ENCODE results near the gene SLC1A4. TPM values are rescaled to one million over a fixed set of nuclear protein-coding genes. Genes with fewer than 3 reads are reported as not detected.
A peak's percentile ranks its signal among the peaks of the same experiment; 100 is the strongest.
"Not testable (repeated sequence)": the region's sequence is repeated elsewhere in the genome, so short reads cannot be mapped to it uniquely, and the experiment has no call there.

SLC1A4 gene
- 7.9 and 8.7 TPM in 2 replicates for total RNA-seq (2014; rRNA removed; shearing (Covaris generic))

GRCh38 chr2:64989126-64989981 lies at the start of gene SLC1A4:
Gene SLC1A4, plus strand, starts transcription at chr2:64989399. Its CDS starts 245 bp downstream, at chr2:64989644.
- DNase-seq (ENCODE audit: low spot score), result peak; percentile 69

DNA sequence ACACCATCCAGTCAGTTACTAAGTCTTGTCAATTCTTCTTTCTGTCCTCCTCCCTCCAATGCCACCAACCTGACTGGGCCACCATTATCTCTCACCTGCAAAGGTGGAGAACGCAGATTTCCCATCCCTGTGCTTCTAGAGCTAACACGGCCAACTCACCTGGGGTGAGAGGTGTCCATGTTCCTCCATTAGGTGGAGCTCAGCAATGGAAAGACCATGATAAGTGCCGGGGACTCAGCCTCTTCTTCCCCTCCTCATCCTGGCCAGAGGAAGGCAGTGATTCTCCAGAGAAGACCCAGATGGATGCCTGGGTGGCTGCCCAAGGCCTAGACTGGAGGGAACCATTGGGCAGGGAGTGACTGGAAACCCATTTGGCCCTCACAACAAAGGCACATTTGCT lies 48.1 kb upstream of the SLC1A4 start:
- no peak for DNase-seq (ENCODE audit: low spot score)

GRCh38 chr2:64941801-64942200 lies 47.4 kb upstream of the SLC1A4 start:
- no peak for DNase-seq (ENCODE audit: low spot score)

GRCh38 chr2:64942693-64943092 lies 46.5 kb upstream of the SLC1A4 start:
- DNase-seq (ENCODE audit: low spot score), result no peak

DNA sequence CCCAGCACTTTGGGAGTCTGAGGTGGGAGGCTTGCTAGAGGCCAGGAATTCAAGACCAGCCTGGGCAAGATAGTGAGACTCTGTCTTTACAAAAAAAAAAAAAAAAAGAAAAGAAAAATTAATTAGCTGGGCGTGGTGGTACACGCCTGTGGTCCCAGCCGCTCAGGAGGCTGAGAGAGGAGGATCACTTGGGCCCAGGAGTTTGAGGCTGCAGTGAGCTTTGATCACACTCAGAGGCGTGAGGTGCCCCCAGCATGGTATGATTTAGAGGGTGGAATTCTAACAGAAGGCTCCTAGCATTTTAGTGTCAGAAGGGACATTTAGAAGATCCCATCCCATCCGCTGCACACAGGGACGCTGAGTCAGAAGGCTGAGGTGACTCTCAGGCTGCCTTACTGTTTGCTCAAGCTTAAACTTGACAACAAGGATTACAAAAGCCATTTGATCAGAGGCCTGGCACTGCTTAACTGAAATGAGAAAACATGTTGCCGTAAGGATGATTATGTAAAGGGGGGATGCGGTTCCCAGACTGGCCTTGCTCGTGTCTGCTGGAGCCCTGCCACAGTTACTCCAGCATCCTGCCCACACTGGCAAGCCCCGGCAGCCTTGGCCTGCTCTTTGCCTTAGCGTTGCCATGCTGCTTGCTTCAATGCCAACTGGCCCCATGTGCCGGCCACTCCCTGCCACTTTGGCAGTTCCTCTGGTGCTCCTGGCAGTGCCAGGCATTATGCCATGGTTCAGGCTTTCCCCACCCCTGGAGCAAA lies 45.6 kb upstream of the SLC1A4 start:
- no peak for DNase-seq (ENCODE audit: low spot score)

GRCh38 chr2:64944484-64944883 lies 44.7 kb upstream of the SLC1A4 start:
- no peak for DNase-seq (ENCODE audit: low spot score)

DNA sequence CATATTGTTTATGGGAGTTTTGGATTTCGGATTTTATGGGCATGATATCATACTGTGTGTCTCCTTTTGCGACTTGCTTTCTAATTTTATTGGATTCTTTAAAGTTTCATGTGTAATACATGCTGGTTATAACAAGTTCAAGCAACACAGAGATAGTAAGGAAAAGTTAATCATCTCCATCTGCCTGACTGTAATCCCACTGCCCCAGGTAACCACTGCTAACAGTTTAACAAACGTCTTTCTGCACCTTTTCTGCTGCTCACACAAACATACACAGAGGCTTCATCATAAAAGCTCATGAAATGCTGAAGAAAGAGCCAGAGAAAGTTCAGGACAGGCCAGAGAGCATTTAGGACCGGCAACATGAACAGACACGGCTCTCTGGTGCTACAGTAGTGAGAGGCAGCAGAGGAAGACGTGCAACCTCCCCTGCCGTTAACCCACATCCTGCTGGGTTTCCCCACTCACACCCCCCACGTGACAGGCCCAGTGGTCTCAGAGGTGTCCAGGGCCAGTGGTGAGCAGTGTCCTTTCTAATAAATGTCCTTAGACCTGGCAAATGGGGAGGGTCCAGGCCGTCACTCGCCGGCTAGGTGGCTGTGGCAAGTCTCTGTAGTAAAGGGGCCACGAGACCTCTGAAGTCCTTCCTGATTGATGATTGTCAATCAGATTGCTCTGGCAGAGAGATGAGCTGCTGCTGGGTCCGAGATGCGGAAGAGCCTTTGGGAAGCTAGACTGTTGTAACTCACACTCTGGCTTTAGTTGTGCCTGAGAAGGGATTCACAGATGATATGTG lies 43.0 kb upstream of the SLC1A4 start:
- DNase-seq (ENCODE audit: low spot score), result no peak

DNA sequence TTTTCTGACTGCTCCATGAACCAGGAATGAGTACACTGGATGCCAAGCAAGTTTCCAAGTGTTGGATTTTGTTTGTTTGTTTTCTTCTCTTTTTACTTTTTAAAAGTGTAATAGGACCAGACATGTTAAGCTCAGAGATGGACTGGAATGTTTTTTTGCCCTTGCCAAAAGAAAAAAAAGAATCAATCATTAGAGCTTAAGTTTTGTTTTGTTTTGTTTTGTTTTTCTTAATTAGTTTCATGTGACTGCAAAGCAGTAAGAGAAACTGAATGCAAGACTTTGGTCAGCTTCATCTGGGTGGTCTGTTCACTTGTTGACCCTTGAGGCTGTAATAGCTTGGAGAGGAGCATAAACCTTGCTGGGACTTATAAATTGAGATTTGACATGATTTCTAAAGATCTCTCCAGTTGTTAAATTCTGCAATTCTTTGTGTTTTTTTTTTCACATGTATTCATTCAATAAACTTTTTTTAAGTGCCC lies 42.4 kb upstream of the SLC1A4 start:
- DNase-seq (ENCODE audit: low spot score), result no peak

GRCh38 chr2:64947885-64948284 lies 41.3 kb upstream of the SLC1A4 start:
- DNase-seq (ENCODE audit: low spot score), result no peak

DNA sequence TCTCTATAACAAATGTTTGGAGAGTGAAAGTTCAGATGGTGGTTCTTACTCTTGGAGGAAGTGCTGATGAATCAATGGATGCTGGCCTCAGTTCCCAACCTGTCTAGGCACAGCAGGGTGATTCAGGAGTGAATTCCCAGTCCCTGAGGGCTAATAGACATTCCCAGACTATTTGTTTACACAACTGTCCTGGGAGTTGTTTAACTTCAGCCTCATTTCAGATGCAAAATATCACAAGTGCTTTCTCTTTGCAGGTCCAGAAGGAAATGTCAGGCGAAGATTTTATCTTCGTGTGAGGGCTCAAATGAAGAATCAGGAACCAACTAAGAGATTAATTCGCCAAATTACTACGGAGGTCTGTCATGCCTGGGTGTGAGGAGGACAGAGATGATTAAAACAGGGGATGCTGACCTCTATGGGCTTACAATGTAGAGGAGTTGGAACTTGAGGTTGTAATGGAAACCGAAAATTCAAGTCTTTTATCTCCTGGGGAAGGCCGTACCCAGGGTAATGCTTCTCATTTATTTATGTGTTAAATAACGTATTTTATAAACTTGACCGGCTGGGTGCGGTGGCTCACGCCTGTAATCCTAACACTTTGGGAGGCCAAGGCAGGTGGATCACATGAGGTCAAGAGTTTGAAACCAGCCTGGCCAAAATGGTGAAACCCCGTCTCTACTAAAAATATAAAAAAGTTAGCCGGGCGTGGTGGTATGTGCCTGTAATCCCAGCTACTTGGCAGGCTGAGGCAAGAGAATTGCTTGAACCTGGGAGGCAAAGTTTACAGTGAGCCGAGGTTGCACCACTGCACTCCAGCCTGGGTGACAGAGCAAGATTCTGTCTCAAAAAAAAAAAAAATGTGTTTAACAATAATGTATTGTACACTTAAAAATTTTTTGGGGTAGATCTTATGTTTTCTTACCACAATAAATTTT lies 38.7 kb upstream of the SLC1A4 start:
- no peak for DNase-seq (ENCODE audit: low spot score)

GRCh38 chr2:64951306-64951953 lies 37.8 kb upstream of the SLC1A4 start:
- no peak for DNase-seq (ENCODE audit: low spot score)

DNA sequence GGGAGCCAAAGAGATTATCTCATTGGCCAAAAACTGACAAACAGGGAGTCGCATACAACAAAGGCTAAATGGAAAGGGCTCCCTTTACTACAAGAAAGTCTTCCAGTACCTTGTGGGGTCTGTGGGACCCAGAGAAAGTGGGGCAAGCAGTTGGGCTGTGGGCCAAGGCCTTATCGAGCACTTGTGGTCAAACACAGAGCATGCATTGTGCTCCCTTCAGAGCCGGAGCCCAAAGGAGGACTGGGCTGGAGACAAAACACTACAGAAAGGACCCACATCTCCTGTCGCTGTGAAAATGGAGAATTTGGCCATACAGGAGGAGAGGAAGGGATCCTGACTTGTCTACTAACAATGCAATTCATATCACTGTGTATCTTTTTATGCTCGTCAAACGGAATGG lies 37.1 kb upstream of the SLC1A4 start:
- no peak for DNase-seq (ENCODE audit: low spot score)

GRCh38 chr2:64952511-64953482 lies 36.4 kb upstream of the SLC1A4 start:
- no peak for DNase-seq (ENCODE audit: low spot score)

DNA sequence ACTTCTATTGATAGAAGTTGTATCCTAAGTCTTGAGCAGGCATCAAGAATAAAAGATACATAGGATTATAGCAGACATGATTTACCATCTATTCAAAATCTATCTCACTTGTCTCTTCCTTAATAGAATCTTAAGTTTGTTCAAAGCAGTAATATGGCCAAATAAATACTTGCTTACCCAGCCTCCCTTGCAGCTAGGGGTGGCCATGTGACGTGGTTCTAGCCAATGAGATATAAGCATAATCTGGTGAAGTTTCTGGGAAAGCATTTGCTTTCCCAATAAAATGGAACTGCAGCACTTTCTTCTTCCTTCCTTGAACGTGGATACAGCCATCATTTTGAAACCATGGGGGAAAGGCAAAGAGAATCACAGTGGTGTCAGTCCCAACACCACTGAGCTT lies 33.7 kb upstream of the SLC1A4 start:
- no peak for DNase-seq (ENCODE audit: low spot score)

DNA sequence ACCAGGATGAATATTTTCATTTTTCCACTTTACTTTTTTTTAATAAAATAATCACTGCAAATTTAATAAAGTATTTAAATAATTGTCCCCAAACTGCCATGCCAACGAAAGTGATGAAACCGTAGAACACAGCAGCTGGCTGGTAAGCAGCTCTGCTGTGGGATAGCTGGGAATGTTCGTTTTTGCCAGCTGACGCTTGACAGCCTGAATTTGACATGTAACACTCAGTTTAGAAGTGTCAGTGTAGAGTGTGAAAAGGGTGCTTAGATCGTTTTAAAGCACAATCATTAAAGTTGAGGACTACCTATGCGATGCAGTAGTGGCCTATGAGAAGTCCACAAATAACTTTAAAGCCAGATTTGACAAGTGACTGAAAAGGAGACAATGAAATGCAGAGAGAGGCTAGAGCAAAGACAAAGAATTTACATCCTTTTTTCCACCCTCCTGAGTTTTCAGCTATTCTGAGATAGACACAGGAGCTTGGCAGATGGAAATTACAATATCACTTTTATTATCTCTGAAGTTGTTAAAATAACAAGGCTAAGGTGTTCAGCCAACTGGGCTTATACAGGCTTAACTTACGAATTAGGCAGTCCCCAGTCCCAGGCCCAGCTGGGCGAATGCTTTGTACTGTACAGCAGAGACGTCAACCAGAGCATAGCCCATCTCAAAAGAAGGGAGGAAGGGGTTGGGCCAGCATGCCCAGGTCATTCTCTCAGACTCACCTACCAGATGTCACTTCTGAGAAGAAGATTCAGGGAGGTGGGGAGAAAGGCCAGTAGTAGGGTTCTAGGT lies 31.9 kb upstream of the SLC1A4 start:
- DNase-seq (ENCODE audit: low spot score), result no peak

- DNase-seq (ENCODE audit: low spot score), result no peak
Observed at GRCh38 chr2:64958556-64958955, 30.6 kb upstream of the SLC1A4 start.

GRCh38 chr2:64960819-64961218 lies 28.4 kb upstream of the SLC1A4 start:
- DNase-seq (ENCODE audit: low spot score), result no peak

- DNase-seq (ENCODE audit: low spot score), result not testable (repeated sequence)
Observed at GRCh38 chr2:64963138-64963537, 26.1 kb upstream of the SLC1A4 start.
